HG02798 (cell line): ENCODE data around the gene ANO4.

Experiments
- ATAC-seq: cut with Tn5 transposase; IDR thresholded peaks from one replicate; pipeline ENCODE4 v1.9.1; 2021; ENCODE audit warnings: mild to moderate bottlenecking; ENCODE audit not compliant: unreplicated experiment, poor library complexity

Gene ANO4

GRCh38 chr12:100794441-100795173 lies at the start of gene ANO4:
Gene ANO4, plus strand, starts transcription at chr12:100794776. Its CDS starts 107,010 bp downstream, at chr12:100901786.
- ATAC-seq: no peak

- ATAC-seq: no peak
Observed at GRCh38 chr12:100745378-100746071, 49.1 kb upstream of the ANO4 start.

GRCh38 chr12:100752841-100753240 lies 41.7 kb upstream of the ANO4 start:
- no peak for ATAC-seq

GRCh38 chr12:100753837-100754236 lies 40.7 kb upstream of the ANO4 start:
- no peak for ATAC-seq

- no peak for ATAC-seq
Observed at GRCh38 chr12:100755186-100755585, 39.4 kb upstream of the ANO4 start.

- ATAC-seq: no peak
Observed at GRCh38 chr12:100758083-100758482, 36.5 kb upstream of the ANO4 start.

GRCh38 chr12:100767371-100767770 lies 27.2 kb upstream of the ANO4 start:
- no peak for ATAC-seq

- no peak for ATAC-seq
Observed at GRCh38 chr12:100767950-100768349, 26.6 kb upstream of the ANO4 start.

GRCh38 chr12:100778967-100779590 lies 15.5 kb upstream of the ANO4 start:
- no peak for ATAC-seq

- no peak for ATAC-seq
Observed at GRCh38 chr12:100789146-100789545, 5.4 kb upstream of the ANO4 start.

GRCh38 chr12:100789975-100790374 lies 4.6 kb upstream of the ANO4 start:
- no peak for ATAC-seq

GRCh38 chr12:100790552-100790951 lies 4.0 kb upstream of the ANO4 start:
- no peak for ATAC-seq

GRCh38 chr12:100793182-100793581 lies 1.4 kb upstream of the ANO4 start:
- no peak for ATAC-seq

- ATAC-seq: no peak
Observed at GRCh38 chr12:100795174-100795799, 711 bp downstream of the ANO4 start.

- no peak for ATAC-seq
Observed at GRCh38 chr12:100795800-100796179, 1.2 kb downstream of the ANO4 start.

- no peak for ATAC-seq
Observed at GRCh38 chr12:100796621-100797020, 2.0 kb downstream of the ANO4 start.

GRCh38 chr12:100797246-100797645 lies 2.7 kb downstream of the ANO4 start:
- no peak for ATAC-seq

- no peak for ATAC-seq
Observed at GRCh38 chr12:100797786-100798185, 3.2 kb downstream of the ANO4 start.

- no peak for ATAC-seq
Observed at GRCh38 chr12:100798286-100799160, 3.9 kb downstream of the ANO4 start.

- no peak for ATAC-seq
Observed at GRCh38 chr12:100799770-100800169, 5.2 kb downstream of the ANO4 start.
